ENCODE measurements around the gene MACROD2. TPM values are rescaled to one million over a fixed set of nuclear protein-coding genes. Genes with fewer than 3 reads are reported as not detected.

MACROD2 gene
- total RNA-seq: 10 to 100 TPM in 1 of 2 donors, 1 to 10 TPM in 1; 8.0 to 19.4 TPM

DNA sequence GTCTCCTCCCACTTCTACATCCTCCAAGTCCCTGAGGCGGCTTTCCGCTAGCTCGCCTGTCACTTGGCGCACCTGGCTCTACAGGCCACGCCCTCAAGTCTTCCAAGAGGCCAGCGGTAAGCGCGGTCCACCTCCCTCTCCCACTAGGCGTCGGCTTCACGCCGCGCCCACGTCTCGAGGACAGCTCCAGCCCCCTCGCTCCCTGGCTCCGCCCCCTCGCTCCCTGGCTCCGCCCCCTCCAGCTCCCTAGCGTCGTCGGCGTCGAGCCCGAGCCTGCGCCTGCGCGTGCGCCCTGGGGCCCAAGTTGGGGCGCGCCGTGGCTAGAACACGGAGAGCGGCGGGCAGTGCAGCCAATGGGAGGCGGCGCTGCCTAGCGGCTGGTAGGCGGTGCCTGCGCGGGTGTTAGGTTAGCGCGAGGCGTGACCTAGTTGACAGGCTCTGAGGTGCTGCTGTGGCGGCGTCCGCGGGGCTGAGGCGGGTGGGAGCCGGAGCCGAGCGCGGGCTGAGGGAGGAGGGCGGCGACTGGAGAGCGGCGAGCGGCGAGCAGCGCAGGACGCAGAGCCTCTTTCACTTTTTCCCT, at the start of gene MACROD2:
Gene MACROD2, plus strand, starts transcription at position 431 of the 580 bp plus-strand sequence.
- H3K36me3 ChIP-seq: no peaks in the 10 kb centered on the region
- H3K27me3 ChIP-seq (replicated peaks; ENCODE audit: insufficient read depth): no peaks in the 10 kb centered on the region
- peak within 1 kb of the TSS; percentile 71 to 73 for H3K27ac ChIP-seq
- intact Hi-C loops (cut with DNase I): loop anchor here (10.0 kb wide), 1 partner anchor 60 kb away; no protein-coding TSS in a partner anchor
- H3K4me3 ChIP-seq: peak within 1 kb of the TSS; percentile 65 to 76
- H3K9me3 ChIP-seq: no peaks in the 10 kb centered on the region
- TF ChIP-seq POLR2A (IDR thresholded peaks at IDR 0.05): peak; percentile 69
- TF ChIP-seq POLR2AphosphoS5 (IDR thresholded peaks at IDR 0.05): peak; percentile 94
- TF ChIP-seq, protein P1, sequence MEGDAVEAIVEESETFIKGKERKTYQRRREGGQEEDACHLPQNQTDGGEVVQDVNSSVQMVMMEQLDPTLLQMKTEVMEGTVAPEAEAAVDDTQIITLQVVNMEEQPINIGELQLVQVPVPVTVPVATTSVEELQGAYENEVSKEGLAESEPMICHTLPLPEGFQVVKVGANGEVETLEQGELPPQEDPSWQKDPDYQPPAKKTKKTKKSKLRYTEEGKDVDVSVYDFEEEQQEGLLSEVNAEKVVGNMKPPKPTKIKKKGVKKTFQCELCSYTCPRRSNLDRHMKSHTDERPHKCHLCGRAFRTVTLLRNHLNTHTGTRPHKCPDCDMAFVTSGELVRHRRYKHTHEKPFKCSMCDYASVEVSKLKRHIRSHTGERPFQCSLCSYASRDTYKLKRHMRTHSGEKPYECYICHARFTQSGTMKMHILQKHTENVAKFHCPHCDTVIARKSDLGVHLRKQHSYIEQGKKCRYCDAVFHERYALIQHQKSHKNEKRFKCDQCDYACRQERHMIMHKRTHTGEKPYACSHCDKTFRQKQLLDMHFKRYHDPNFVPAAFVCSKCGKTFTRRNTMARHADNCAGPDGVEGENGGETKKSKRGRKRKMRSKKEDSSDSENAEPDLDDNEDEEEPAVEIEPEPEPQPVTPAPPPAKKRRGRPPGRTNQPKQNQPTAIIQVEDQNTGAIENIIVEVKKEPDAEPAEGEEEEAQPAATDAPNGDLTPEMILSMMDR (IDR thresholded peaks at IDR 0.05): peak in 2 of 4 experiments; percentile 33 to 43
- DNase-seq (ENCODE audit: low spot score): peak; percentile 87
- no peaks in the 10 kb centered on the region for H3K4me1 ChIP-seq (replicated peaks)
- WGBS: under 1% methylated on average over 60 of the region's 61 CpGs

DNA sequence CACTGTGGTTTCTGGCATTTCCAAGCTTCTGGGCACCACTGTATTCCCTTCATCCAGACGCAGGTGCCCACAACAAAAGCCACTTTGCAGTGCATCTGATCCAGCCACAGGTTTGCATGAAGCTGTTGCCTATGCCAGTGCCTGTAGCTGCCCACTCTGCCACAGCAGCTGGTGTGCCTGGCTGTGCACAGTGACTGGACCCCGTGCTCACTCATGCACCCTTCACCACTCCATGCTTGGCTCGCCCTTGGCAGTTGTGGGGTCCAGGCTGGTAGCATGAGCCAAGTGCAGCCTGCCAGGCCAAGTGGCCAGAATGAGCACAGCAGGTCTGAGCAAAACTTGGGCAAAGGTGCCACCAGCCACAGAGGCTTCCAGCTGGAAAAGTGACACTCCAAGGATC, 47.6 kb upstream of the MACROD2 start:
- TF ChIP-seq POLR2A (IDR thresholded peaks at IDR 0.05): no peak
- no peak overlapping the region for H3K4me3 ChIP-seq
- no peaks in the 10 kb centered on the region for H3K9me3 ChIP-seq
- H3K36me3 ChIP-seq: no peaks in the 10 kb centered on the region
- no peak for DNase-seq (ENCODE audit: low spot score)
- H3K4me1 ChIP-seq (replicated peaks): no peaks in the 10 kb centered on the region
- H3K27ac ChIP-seq: no peak overlapping the region
- 86% methylated on average over 3 of the region's 3 CpGs for WGBS
- intact Hi-C loops (cut with DNase I): no loop called here
- no peaks in the 10 kb centered on the region for H3K27me3 ChIP-seq (replicated peaks; ENCODE audit: insufficient read depth)

DNA sequence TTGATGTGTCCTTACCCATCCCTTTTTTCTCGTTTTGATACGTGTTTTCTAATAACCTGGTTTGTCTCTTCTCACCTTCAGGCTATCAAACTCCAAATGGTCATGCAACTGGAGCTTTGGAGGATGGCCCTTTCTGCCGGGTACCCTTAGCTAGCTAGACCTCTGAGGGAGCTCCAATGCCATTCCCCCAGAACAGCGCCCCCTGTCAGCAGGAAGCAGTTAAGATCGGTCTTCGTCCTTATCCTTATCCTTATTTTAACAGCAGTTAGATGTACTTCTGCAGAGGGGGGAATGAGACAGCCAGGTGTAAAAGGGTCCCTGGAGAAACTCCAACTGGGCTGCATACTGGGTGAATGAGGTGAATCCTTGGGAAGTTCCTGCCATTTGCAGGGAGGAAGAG, 42.1 kb upstream of the MACROD2 start:
- Histone ChIP-seq H3K4me3 (no peak overlapping the region), H3K27me3 (replicated peaks; ENCODE audit: insufficient read depth) (no peaks in the 10 kb centered on the region), H3K36me3 (no peaks in the 10 kb centered on the region), H3K9me3 (no peaks in the 10 kb centered on the region), H3K4me1 (replicated peaks) (no peaks in the 10 kb centered on the region), H3K27ac (no peak overlapping the region)
- TF ChIP-seq POLR2A (IDR thresholded peaks at IDR 0.05): no peak
- TF ChIP-seq, protein P1 (IDR thresholded peaks at IDR 0.05): no peak
- no peak for TF ChIP-seq POLR2AphosphoS5 (IDR thresholded peaks at IDR 0.05)
- no peak for DNase-seq (ENCODE audit: low spot score)
- intact Hi-C loops (cut with DNase I): no loop called here
- WGBS: 69% methylated on average over 6 of the region's 6 CpGs

DNA sequence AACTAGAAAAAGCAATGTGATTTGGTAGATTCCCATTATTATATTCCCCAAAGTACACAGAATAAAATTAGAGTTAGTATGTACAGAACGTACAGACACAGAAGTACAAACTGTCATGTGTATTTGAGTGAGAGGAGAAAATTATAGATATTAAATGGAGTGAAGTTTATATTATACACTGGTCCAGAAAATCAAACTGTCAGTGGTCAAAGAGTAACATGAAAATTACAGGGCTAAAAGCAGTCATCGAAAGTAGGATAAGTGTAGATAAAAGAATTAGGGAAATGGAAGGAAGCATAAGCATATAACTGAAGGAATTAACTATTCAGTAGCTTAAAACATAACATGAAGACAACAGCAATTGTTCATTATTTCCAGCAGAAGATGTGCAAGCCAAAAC, 35.2 kb upstream of the MACROD2 start:
- no peaks in the 10 kb centered on the region for H3K4me1 ChIP-seq (replicated peaks)
- intact Hi-C loops (cut with DNase I): no loop called here
- H3K36me3 ChIP-seq: no peaks in the 10 kb centered on the region
- no peak overlapping the region for H3K4me3 ChIP-seq
- WGBS: 42% methylated on average over 2 of the region's 2 CpGs
- DNase-seq (ENCODE audit: low spot score): no peak
- H3K9me3 ChIP-seq: no peaks in the 10 kb centered on the region
- H3K27me3 ChIP-seq (replicated peaks; ENCODE audit: insufficient read depth): no peaks in the 10 kb centered on the region
- TF ChIP-seq POLR2AphosphoS5 (IDR thresholded peaks at IDR 0.05) (no peak), POLR2A (IDR thresholded peaks at IDR 0.05) (no peak)
- TF ChIP-seq, protein P1 (IDR thresholded peaks at IDR 0.05): no peak
- no peak overlapping the region for H3K27ac ChIP-seq

GRCh38 chr20:13960525-13960924, 34.8 kb upstream of the MACROD2 start:
- H3K27ac ChIP-seq: no peak overlapping the region
- DNase-seq (ENCODE audit: low spot score): no peak
- H3K4me3 ChIP-seq: no peak overlapping the region
- H3K4me1 ChIP-seq (replicated peaks): no peaks in the 10 kb centered on the region
- WGBS: 55% methylated on average over 3 of the region's 3 CpGs
- no peaks in the 10 kb centered on the region for H3K36me3 ChIP-seq
- TF ChIP-seq, protein P1 (IDR thresholded peaks at IDR 0.05): no peak
- no peaks in the 10 kb centered on the region for H3K27me3 ChIP-seq (replicated peaks; ENCODE audit: insufficient read depth)
- H3K9me3 ChIP-seq: no peaks in the 10 kb centered on the region
- intact Hi-C loops (cut with DNase I): no loop called here
